Retinal pigment epithelial cell (primary cell): ENCODE measurements around the gene PDLIM5.

Source experiments
- DNase-seq: peaks from one replicate; pipeline ENCODE4 v3.0.0-alpha.2; 2010; ENCODE audit warnings: low read depth
- H3K4me3 ChIP-seq: 2 replicates; pipeline ENCODE4 v1.5.1; 2011; ENCODE audit warnings: mild to moderate bottlenecking, low read length, control low read depth, moderate library complexity
- CTCF ChIP-seq: conservative IDR thresholded peaks from 2 replicates; pipeline ENCODE4 v1.5.1; 2011; ENCODE audit warnings: low read depth, low read length, control low read depth, inconsistent platforms

The PDLIM5 gene

GRCh38 chr4:94558392-94558904 lies 106.7 kb downstream of the PDLIM5 start:
- no peak for TF ChIP-seq CTCF
- DNase-seq: no peak
- H3K4me3 ChIP-seq: no peak overlapping the region

- no peak for DNase-seq
- no peak for TF ChIP-seq CTCF
- H3K4me3 ChIP-seq: no peak overlapping the region
Measured at GRCh38 chr4:94559351-94559806, 107.6 kb downstream of the PDLIM5 start.

- H3K4me3 ChIP-seq: no peak overlapping the region
- TF ChIP-seq CTCF: no peak
- DNase-seq: no peak
Measured at GRCh38 chr4:94561249-94562024, 109.7 kb downstream of the PDLIM5 start.

GRCh38 chr4:94562285-94562684 lies 110.5 kb downstream of the PDLIM5 start:
- no peak overlapping the region for H3K4me3 ChIP-seq
- no peak for DNase-seq
- TF ChIP-seq CTCF: no peak

- no peak for TF ChIP-seq CTCF
- DNase-seq: no peak
- no peak overlapping the region for H3K4me3 ChIP-seq
Measured at GRCh38 chr4:94564252-94564651, 112.5 kb downstream of the PDLIM5 start.

- DNase-seq: no peak
- TF ChIP-seq CTCF: no peak
- no peak overlapping the region for H3K4me3 ChIP-seq
Measured at GRCh38 chr4:94566420-94566819, 114.7 kb downstream of the PDLIM5 start.

- no peak for TF ChIP-seq CTCF
- no peak for DNase-seq
- H3K4me3 ChIP-seq: no peak overlapping the region
Measured at GRCh38 chr4:94567811-94568210, 116.1 kb downstream of the PDLIM5 start.
